ENCODE measurements around the gene METTL16.
"Not testable (repeated sequence)": the region's sequence is repeated elsewhere in the genome, so short reads cannot be mapped to it uniquely, and the experiment has no call there.

The METTL16 gene

DNA sequence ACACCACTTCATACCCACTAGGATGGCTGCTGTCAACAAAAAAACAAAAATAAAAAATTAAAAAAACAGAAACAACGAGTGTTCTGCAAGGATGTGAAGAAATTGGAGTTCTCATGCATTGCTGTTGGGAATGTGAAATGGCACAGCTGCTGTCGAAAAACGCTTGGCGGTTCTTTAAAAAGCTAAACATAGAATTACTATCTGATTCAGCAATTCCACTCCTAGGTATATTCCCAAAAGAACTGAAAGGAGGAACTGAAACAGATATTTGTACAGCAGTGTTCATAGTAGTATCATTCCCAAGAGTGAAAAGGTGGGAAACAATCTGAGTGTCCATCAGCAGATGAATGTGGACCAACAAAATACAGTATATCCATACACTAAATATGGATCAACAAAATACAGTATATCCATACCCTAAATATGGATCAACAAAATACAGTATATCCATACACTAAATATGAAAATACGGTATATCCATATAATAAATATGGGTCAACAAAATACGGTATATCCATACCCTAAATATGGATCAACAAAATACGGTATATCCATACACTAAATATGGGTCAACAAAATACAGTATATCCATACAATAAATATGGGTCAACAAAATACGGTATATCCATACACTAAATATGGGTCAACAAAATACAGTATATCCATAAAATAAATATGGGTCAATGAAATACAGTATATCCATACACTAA lies 8.7 kb downstream of the METTL16 start:
- no peak for DNase-seq

DNA sequence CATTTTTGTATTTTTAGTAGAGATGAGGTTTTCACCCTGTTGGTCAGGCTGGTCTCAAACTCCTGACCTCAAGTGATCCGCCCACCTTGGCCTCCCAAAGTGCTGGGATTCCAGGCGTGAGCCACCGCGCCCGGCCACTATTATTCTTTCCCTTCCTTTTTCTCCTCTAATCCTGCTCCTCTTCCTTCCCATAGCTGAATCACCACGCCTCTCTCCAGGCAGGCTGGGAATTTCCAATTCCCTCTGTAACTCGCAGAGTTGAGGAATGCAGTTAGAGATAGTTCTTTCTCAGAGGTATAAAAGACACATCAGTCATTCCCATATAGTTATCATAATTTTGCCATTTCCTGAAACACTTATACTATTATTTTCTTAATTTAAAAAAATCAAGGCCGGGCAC lies 11.2 kb downstream of the METTL16 start:
- no peak for DNase-seq

DNA sequence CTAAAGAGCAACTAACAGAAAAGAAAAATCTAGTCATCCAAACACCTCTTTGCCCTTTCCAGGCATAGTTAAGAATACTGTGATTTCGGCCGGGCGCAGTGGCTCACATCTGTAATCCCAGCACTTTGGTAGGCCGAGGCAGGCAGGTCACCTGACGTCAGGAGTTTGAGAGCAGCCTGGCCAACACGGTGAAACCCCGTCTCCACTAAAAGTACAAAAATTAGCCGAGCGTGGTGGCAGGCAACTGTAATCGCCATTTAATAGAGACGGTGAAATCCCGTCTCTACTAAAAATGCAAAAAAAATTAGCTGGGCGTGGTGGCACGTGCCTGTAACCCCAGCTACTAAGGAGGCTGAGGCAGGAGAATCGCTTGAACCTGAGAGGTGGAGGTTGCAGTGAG lies 22.4 kb downstream of the METTL16 start:
- not testable (repeated sequence) for DNase-seq

DNA sequence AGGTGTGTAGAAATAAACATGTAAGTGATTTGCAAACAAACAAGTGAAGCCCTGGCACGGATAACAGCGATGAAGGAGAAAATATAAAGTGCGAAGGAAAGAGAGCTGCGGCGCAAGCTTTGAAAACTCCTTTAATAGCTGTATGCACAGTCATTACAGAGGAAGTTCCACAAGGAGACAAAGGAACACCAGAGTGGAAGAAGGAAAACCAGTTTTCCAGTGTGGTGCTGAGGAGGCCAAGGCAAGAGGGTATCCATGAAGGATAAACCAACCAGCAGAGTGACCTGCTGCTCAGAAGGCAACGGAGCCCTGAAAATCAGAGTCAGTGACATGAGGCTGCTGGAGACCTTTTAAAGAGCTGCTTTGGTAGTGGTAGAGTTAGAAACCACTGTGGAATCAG lies 24.4 kb downstream of the METTL16 start:
- no peak for DNase-seq

DNA sequence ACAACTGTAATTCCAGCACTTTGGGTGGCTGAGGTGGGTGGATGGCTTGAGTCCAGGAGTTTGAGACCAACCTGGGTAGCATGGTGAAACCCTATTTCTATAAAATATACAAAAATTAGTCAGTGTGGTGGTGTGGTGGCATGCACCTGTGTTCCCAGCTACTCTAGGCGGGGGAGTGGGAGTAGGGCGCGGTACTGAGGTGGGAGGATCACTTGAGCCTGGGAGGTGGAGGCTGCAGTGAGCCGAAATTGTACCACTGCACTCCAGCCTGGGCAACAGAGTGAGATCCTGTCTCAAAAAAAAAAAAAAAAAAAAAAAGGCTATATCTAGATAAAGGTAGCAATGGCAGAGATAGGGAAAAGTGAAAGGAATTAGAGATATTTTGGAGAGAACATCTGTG lies 25.0 kb downstream of the METTL16 start:
- not testable (repeated sequence) for DNase-seq

DNA sequence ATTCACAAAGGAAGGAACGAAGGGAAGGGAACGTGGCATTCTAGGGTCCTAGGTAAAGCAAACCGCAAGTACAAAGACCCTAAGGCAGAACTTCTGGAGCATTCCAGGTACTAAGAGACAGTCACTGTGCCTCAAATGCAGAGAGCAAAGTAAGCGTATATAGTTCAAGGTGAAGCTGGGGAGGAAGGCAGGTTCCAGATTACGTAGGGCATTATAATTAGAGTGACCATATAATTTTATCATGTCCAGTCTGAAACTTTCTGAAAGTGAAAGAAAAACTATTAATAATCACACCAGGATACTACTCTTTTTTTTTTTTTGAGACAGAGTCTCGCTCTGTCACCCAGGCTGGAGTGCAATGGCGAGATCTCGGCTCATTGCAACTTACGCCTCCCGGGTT lies 25.7 kb downstream of the METTL16 start:
- DNase-seq = no peak

DNA sequence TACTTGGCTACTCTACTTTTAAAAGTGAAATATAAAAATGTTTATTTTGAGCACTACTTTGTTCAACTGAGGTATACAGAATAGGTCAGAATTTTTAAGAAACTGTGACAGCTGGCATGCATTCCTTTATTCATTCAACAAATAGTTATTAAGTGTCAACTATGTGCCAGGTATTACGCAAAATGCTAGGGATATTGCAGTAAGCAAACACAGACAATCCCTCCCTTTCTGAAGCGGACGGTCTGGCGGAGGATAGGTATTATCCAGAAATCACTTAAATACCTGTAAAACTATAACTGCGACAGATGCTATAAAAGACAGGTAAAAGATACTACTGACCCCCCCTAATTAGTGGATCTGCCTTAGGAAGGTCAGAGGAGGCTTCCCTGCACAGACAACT lies 26.1 kb downstream of the METTL16 start:
- DNase-seq = no peak

DNA sequence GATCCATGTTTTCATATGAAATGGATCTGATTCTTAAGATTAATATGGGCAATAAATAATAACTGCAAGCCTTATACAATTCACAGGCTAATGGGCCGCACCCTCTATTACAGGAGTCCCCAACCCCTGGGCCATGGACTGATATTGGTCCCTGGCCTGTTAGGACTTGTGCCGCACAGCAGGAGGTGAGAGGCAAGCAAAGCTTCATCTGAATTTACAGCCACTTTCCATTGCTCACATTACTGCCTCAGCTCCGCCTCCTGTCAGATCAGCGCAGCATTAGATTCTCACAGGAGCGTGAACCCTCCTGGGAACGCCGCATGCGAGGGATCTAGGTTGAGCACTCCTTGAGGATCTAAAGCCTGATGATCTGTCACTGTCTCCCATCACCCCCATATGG lies 26.8 kb downstream of the METTL16 start:
- no peak for DNase-seq

DNA sequence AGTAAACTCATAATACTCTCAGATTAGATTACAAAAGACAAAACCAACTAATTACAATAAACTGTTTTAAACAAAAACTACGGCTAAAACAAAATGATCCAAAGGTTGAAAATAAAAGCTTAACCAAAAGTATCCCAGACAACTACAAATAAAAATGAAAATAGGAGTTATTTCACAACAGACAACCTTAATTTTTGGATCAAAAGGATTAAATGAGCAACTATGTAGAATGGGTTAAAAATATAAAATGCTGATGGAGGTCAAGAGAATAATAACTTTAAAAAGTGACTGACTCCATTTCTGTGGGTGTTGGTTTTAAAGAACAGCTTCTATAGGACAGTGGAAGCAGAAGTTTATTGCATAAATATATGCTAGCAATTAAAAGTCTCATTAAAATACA lies 28.6 kb downstream of the METTL16 start:
- no peak for DNase-seq

DNA sequence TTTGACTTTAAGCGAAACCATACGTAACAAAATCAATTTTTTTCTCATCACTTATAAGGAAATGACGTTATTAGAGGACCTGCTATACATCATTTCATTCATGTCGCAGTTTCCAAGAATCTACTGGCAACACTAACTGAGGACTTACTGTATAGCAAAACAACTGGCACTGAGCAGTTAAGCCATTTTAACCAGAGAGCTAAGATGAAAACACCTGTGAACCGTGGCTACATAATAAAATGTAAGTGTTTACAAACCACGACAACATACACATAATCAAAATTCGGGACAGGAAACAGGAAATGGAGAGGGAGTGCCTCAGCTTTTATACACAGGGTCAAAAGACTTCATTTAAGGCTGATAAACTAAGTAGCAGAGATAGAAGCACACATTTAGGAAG lies 29.5 kb downstream of the METTL16 start:
- DNase-seq = no peak

DNA sequence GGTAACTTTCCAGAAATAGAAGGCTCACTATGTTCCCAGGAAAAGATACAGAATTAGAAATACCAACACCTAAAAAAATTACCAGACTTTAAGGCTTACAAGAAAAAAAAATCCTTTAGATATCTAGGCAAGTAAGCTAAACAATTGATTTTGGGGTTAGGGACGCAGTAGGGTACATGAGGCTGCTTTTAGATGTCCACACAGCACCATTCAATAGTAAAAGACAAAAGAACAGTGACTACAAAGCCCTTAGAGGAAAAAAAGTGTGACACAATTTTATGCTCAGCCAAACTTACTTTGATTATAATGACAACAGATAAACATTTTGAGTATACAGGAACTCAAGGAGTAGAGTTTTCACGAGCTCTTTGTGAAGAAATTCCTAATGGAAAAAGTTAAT lies 29.9 kb downstream of the METTL16 start:
- DNase-seq = no peak

DNA sequence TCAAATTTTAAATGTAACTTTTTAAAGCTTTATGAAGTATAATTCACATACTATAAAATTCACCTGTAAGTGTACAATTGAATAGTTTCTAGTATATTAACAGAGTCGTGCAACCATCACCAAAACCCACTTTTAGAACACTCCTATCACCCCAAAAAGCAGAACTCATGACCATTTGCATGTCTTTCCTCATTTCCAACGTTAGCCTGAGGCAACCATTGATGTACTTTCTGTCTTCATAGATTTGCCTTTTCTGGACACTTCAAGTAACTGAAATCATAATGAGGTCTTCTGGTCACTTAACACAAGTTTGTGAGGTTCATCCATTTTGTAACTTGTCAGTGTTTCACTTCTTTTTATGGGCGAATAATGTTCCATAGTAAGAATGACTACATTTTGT lies 33.2 kb downstream of the METTL16 start:
- no peak for DNase-seq

DNA sequence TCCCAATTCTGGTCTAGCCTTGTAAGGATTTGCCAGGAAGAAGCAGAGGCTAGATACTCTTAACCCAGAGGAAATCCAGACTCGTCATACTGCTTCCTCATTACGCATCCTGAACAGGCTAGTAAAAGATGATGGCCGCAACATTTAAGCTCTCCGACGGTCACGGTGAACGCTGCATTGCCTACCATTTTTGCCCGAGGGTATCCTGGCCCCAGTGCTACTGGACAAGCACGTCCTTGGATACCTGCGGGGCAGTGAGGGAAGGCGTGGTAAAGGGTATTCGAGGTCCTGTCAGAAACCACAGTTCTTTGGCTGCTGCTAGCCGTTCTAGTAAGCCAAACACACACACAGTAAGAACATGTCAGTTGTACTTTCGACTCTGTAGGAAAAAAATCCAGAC lies 36.6 kb downstream of the METTL16 start:
- no peak for DNase-seq

DNA sequence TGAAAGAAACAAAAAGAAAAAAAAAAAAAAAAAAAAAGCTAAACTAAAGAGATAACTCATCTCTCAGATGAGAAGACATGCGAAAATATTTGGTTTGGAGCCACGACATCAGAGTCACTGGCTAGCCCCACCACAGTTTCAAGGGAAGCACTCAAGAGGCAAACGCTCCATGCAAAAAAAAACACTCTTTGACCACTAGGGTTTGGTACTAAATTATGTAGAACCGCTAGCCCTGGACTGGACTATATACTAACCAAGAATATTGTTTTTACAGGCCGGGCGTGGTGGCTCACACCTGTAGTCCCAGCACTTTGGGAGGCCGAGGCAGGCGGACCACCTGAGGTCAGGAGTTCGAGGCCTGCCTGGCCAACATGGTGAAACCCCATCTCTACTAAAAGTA lies 37.3 kb downstream of the METTL16 start:
- no peak for DNase-seq

DNA sequence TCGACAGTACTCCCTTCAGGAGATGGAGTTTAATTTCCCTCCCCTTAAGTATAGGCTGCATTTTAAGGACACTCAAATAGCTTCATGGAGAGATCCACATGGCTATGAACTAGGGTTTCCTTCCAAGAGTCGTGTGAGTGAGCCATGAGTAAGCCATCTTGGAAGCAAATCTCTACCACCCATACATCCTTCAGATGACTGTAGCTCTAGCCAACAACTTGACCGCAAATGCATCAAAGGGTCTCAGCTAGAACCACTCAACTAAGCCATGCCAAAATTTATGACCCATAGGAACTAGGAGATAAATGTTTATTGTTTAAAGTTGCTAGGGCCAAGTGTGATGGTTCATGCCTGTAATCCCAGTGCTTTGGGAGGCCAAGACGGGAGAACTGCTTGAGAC lies 43.4 kb downstream of the METTL16 start:
- no peak for DNase-seq

DNA sequence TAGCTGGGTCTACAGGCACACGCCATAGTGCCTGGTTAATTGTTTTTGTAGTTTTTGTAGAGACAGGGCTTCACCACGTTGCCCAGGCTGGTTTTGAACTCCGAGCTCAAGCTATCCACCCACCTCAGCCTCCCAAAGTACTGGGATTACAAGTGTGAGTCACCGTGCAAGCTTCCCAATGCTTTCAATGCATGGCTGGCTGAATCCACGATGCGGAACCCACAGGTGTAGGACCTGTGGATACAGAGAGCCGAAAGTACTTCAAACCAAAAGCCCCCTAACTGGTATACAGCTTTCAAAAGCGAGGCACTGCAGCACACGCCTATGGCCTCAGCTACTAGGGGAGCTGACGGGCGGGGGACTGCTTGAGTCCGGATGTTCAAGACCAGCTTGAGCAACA lies 44.8 kb downstream of the METTL16 start:
- no peak for DNase-seq

DNA sequence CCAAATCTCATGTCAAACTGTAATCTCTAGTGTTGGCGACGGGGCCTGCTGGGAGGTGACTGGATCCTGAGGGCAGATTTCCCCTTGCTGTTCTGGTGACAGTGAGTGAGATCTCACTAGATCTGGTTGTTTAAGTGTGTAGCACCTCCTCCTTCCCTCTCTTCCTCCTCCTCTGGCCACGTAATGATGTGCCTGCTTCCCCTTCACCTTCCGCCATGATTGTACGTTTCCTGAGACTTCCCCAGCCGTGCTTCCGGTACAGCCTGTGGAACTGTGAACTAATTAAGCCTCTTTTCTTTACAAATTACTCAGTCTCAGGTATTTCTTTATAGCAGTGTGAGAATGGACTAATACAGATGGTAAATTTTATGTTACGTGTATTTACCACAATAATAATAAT lies 49.2 kb downstream of the METTL16 start:
- no peak for DNase-seq

DNA sequence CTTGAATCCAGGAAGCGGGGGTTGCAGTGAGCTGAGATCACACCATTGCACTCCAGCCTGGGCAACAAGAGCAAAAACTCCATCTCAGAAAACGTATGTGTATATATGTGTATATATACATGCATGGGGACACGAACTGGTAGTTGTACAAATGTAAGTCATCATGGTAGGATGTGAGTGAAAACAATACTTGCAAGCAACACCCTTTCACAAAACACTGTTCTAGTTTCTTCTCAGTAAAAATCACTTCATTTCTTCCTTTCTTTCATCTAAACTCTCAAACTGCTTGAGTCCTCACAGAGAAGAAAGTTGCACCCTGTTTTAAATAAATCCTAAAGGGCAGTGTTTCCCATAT lies 51.8 kb downstream of the METTL16 start:
- no peak for DNase-seq

DNA sequence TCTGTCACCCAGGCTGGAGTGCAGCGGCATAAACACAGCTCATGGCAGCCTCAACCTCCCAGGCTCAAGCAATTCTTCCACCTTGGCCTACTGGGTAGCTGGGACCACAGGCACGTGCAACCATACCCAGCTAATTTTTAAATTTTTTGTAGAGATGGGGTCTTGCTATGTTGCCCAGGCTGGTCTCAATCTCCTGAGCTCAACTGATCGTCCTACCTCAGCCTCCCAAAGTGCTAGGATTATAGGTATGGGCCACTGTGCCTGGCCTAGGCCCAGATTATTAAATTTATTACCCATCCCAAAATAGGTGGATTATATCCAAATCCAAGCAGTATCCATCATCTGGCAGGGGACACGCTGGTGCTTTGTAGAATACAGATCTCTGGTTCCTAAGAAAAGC lies 53.8 kb downstream of the METTL16 start:
- DNase-seq = no peak

DNA sequence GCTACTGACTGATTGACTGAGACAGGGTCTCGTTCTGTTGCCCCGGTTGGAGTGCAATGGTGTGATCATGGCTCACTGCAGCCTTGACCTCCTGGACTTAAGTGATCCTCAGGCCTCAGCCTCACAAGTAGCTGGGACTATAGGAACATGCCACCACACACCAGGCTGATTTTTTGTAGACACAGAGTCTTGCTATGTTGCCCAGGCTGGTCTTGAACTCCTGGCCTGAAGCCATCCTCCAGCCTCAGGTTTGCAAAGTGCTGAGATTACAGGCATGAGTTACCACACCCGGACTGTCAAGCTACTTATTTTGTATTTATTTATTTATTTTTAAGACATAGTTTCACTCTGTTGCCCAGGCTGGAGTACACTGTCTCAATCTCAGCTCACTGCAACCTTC lies 55.2 kb downstream of the METTL16 start:
- no peak for DNase-seq

DNA sequence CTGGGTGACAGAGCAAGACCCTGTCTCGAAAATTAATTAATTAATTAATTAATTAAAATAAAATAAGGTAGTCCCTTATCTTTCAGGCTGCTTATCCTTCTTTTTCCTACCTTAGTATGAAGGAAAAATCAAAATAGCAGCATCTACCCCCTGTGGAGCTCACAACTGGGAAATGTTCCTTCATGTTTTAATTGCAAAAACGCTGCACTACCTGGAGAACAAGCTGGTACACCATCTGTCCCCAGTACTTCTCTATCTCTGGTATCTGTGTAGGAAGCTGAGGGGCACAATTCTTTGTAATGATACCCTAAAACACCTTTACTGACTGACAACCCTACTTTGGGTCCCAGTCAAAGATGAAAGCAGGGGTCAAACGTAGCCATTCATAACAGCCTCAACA lies 55.7 kb downstream of the METTL16 start:
- DNase-seq = no peak

DNA sequence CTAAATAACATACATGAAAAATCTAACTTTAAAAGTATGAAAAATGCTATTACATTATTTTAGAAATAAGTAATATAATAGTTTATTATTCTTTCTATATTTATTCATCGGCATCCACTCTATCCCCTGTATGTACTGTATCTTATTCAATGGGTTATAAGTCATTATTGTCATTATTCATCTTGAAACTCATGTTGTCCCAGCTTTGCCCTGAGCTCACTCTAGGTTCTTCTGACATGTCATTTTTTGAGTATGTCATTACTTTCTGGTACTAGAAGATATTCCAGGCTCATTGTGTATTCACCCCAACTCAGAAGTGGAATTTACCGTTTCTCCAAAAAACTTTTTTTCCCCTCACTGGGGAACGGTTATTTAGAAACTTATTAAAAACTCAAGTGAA lies 57.8 kb downstream of the METTL16 start:
- no peak for DNase-seq

DNA sequence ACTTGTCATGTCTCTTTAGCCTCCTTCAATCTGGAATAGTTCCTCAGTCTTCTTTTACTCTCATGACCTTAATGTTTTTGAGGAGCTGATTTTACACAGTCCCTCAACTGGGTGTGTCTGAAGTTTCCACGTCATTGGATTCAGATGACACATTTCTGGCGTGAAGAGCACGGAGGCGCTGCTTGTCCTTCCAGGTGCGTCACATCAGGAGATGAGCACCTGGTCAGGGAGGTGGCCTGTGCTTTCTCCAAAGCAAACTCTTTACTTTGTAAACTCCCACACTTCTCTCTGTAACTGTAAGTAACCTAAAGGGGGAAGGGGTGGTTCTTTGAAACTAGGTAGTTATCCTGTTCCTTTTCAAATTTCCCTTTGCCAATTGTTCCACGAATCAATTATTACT lies 58.4 kb downstream of the METTL16 start:
- DNase-seq = no peak

DNA sequence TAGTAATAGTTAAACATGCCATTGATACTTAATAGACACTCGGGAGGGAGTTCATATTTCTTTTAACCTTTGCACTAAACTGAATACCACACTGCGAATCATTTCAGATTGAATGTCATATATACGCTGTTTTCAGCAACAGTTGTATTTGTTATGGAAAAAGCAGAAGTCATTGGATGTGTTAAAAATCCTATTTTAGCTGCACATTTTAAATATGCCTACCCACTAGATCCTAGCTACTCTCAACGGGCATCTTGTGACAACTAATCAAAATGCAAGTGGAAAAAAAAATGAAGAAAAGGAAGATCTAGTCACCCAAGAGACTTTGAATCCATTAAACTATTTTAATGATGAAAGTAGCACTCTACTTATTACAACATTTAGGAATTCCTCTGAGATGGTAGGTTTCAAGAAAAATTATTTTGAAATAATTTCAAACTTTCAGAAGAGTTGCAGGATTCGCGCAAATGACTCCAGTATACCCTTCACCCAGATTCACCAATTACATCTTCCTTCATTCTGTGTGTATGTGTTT lies 59.4 kb downstream of the METTL16 start:
- no peak for DNase-seq

DNA sequence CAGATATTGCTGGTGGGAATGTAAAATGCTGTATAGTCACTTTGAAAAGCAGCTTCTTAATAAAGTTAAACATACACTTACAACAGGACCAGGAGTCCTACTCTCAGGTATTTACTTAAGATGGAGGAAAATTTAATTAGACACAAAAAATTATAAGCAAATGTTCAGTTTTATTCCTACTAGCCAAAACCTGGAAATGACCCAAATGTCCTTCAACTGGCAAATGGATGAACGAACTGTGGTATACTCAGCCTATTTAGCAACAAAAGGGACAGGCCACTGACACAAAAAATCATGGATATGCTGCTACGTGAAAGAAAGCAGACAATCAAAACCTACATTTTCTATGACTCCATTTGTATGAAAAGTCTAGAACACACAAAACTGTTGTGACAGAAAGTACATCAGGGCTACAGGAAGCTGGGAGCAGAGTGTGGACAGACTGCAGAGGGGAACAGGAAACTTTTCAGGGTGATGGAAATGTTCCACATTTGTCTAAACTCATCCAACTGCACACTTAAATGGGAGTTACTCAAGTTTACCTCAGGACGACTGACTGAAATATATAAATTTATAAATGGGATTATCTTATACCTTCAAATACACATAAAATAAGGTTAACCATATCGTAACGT lies 61.6 kb downstream of the METTL16 start:
- no peak for DNase-seq
